HL-60/S4 treated with retinoic acid at 250 ng/mL for 4 days and 3 days (cell line): Measurements from ENCODE around the gene ARHGEF11.

Experiments used
- in situ Hi-C: fragments of 300-500 bp; cut with MboI; formaldehyde crosslinking; loops from 2 replicates; pipeline ENCODE4 v1.7.0; 2022; ENCODE audit warnings: low sequenced_read_pairs

ARHGEF11 gene

DNA sequence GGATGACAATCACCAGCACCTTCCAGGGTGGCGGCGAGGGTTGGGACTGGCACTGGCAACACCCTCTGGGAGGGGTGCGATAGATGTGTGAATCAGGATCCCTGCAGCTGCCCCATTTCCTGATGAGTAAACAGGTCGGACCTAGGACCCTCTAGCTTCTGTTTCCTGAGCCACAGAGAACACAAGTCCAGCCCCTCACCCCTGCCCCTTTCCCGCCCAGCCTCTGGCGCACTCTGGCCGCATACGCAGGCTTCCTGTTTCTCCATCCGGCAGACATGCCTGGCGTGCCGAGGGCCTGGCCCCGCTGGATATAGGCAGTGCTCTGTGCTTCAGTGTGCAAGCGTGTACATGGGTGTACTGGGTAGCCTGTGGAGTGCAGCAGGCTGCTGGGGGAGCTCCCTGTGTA, 147.4 kb downstream of the ARHGEF11 start:
- in situ Hi-C loops, result loop anchor here (25.0 kb wide), 1 partner anchor 186 kb away; the partner anchor contains the start of gene CRABP2

DNA sequence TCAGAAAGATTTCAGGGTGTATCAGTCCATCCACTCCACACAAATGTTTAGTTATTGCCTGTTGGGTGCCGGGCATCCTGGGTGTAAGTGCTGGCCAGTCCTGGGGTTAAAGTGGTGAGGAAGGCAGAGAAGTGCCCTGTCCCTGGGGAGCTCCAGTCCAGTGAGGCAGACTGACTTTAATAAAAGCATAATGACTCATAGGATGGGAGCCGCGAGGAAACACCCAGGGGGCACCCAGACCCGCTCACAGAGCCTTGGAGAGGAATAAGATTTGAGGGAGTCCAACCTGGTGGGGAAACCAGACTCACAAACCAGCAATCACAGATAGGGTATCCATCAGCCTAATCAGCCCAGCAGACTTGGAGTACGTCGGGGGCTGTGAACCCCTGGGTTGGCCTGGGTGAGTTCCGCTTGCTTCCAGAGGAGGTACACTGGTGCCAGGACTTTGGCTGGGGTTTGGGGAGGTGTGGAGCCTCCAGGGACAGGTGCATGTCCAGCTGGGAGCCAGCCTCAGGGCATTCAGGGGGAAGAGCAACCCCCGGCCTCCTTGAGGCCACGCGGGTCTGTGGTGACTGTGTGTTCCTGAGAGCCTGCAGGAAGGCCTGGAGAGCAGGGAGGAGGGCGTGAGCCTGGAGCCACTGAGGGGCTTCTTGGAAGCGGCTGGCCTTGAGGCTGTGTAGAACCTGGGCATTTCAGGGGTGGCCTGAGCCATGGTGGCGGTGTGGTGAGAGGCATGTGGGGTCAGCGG, 148.3 kb downstream of the ARHGEF11 start:
- in situ Hi-C loops, result loop anchor here (25.0 kb wide), 1 partner anchor 185 kb away; the partner anchor contains the start of gene CRABP2

DNA sequence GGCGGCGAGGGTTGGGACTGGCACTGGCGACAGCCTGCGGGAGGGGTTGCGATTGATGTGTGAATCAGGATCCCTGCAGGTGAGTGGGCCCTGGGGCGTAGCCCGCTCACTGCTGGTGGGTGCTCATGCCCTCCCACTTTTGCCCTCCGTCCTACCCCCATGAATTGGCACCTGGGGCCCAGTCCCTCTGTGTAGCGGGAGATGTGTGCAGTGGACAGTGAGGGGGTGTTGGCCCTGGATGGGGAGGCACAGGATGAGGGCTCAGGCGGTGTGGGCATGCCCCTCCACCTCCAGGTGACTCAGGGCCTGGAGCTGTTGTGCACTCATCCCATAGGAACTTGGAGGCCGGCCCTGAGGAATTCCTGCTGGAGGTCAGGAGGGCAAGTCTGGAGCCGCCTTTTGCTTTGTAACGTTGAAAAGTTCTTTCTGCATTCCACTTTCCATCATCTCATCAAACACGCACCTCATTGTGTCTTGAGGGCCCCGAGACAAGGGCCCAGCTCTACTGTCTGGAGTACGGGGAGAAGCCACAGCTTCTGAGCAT, 149.0 kb downstream of the ARHGEF11 start:
- in situ Hi-C loops, result loop anchor here (25.0 kb wide), 1 partner anchor 184 kb away; the partner anchor contains the start of gene CRABP2

DNA sequence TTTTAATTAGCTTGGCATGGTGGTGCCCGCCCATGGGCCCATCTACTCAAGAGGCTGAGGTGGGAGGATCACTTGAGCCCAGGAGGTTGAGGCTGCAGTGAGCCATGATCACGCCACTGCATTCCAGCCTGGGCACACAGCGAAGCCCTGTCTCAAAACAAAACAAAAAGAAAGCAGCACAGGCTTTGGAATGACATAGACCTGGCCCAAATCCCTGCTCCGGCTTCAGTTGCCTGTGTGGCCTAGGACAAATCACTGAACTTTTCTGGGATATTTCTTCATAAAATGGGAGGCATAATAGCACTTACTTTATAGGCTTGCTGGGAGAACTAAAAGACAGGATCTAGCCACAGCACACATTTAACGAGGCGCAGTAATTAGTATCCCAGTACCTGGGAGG, 149.6 kb downstream of the ARHGEF11 start:
- in situ Hi-C loops, result loop anchor here (25.0 kb wide), 1 partner anchor 184 kb away; the partner anchor contains the start of gene CRABP2

DNA sequence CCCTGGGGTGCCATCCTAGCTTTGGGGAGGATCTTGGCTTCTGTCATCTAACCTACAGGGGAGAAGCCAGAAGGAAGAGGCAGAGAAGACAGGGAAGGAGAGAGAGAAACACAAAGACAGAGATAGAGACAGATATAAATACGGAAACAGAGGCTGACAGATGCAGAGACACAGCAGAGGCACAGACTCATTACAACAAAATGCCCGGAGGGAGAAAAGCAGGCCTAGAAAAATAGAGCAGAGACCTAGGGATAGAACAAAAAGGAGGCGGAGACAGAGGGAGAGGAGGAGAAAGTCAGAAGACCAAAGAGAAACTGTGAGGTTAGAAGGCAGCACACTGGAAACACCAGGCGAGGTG, 150.1 kb downstream of the ARHGEF11 start:
- in situ Hi-C loops, result loop anchor here (25.0 kb wide), 1 partner anchor 183 kb away; the partner anchor contains the start of gene CRABP2

DNA sequence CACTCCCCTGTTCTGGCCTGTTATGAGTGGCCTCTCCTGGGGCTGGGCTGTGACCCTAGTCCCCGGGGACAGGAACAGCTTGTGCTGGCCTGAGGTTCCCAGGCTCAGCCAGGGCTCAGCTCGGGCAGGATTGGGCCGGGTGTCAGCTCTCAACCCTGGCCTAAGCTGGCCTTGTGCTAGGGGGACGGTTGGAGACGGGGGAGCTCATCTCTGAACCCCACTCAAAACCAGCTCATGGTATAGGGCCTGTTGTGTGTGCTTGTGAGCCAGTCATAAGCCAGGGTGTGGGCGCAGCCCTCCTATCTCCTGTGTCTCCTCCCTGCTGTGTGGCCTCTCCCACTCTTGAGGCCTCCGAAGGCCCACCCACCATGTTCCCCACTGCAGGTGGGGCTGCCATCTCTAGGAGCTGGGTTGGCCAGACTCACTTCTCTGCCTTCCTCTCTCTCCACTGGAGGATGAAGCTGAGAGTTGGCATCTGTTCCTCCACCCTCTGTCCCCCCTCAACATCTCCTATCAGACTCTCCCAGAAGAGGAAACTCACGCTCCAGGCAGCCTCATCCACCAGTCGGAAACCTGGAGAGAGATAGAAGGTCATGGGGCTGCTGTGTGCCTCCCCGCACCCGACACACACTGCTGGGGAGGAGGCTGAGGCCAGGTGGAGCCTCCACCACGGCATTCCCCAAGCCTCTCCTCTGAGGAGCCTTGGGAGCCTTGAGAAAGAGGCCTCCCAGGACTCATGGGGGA, 150.7 kb downstream of the ARHGEF11 start:
- in situ Hi-C loops, result loop anchor here (25.0 kb wide), 1 partner anchor 183 kb away; the partner anchor contains the start of gene CRABP2

DNA sequence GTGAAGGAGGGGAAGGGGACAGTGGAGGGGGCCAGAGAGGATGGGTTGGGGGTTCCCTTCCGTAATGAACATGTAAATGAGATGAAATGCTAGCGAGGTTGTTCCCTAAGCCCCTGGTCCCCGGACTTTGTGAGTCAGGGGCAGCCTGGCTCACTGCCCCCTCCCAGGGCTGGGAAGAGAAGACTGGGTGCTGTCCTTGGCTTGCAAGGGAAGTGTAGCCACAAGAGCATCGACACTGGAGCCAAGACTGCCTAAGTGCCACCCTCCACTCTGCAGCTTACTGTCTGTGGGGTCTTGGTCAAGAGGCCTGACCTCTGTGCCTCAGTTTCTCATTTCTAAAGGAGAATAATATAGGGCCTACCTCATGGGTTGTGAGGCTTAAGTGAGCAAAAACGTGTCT, 151.5 kb downstream of the ARHGEF11 start:
- in situ Hi-C loops, result loop anchor here (25.0 kb wide), 1 partner anchor 182 kb away; the partner anchor contains the start of gene CRABP2

DNA sequence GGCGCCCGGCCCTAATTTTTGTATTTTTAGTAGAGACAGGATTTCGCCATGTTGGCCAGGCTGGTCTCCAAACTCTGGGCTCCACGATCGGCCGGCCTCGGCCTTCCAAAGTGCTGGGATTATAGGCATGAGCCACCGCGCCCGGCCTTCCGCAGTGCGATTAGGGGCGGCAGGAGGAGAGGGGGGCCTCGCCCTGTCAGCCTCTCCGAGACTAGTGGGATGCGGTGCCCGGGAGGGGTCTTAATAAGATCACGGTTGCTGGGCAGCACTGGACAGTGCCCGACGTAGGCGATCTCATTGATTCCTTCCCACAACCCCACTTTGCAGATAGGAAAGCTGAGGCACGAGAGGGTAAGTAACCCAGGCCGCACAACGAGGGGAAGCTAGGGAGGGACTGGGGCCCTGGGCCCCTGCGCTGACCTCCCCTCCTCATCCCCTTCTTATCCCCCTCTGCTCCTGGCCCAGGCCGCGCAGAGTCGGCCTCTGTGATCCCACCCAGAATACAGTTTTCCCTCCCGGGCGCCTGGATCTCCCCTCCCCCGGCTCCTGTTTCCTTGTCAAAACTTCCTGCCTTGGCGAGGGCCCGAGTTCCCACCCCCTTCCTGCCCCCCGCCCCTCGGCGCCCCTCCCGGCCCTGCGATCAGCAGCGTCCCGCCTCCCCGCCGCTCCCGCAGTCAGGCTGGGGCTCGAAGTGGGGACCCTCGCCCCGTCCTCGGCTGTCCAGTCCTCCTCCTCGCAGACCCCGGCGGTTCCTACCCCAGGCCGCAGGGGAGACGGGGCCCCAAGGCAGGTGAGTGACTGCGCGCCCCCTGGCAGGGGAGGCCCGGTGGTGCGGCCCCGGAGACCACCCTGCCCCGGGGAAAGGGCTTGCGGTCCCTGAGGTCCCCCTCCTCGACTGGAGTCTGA, 152.2 kb downstream of the ARHGEF11 start, which contains the start of gene PEAR1:
Gene PEAR1, plus strand, starts transcription at position 671 of the 906 bp plus-strand sequence. CDS start 10,209 bp downstream, outside the sequence.
- in situ Hi-C loops, result loop anchor here (25.0 kb wide), 1 partner anchor 181 kb away; the partner anchor contains the start of gene CRABP2

DNA sequence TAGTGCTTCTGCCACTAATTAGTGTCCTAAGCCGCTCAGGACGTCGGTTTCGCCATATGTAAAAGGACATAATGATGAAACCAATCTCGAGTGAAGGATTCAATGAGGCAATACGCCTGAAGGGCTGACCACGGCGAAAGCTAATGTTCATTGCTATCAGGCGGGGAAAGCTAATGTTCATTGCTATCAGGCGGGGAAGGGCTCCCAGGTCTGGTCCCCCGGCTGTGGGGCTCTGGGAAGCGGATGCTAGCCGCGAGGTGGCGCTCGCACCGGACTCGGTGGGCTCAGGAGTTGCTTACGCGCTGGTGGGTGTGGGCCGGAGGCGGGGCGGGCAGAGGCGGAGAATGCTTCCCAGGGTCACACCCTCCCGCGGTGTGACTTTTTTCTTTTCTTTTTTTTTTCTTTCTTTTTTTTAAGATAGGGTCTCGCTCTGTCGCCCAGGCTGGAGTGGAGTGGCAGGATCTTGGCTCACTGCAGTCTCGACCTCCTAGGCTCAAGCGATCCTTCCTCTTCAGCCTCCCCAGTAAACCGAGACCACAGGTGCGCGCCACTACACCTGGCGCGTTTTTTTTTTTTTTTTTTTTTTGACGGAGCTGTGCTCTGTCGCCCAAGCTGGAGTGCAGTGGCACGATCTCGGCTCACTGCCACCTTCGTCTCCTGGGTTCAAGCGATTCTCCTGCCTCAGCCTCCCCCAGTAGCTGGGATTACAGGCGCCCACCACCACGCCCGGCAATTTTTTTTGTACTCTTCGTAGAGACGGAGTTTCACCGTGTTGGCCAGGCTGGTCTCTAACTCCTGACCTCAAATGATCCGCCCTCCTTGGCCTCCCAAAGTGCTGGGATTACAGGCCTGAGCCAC, 153.1 kb downstream of the ARHGEF11 start:
- in situ Hi-C loops, result loop anchor here (25.0 kb wide), 1 partner anchor 180 kb away; the partner anchor contains the start of gene CRABP2

DNA sequence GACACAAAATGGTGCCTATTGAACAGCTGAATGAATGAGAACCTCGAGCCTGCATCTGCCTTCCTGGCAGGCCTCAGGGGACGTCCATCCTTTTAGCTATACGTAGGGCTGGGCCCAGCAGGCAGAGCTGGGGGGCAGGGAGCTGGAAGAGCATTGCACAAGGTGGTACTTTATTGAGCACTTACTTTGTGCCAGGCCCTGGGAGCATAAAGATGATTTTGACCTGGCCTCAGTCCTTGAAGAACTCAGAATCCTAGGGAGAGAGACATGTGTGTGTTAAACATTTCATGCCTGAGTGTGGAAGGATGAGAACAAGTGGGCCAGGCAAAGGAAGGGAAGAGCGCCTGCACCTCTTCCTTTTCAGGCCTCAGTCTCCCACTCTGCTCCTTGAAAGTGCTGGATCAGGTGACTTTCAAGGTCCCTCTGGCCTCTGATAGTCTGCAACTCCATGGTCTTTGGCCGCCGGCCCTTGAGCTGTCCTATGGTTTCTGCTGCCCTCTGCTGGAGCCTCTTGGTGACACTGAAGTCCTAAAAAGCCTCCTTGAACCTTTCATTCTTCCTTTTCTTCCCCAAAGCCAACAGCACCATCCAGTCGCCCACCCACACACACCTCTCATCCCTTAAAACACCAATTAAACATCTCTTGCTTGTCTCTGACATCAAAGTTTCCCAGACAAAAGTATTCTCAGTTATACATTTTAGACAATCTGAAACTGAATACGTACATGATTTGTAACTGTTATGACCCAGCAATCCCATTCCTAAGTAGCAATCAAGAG, 155.6 kb downstream of the ARHGEF11 start:
- in situ Hi-C loops, result loop anchor here (25.0 kb wide), 1 partner anchor 178 kb away; the partner anchor contains the start of gene CRABP2

DNA sequence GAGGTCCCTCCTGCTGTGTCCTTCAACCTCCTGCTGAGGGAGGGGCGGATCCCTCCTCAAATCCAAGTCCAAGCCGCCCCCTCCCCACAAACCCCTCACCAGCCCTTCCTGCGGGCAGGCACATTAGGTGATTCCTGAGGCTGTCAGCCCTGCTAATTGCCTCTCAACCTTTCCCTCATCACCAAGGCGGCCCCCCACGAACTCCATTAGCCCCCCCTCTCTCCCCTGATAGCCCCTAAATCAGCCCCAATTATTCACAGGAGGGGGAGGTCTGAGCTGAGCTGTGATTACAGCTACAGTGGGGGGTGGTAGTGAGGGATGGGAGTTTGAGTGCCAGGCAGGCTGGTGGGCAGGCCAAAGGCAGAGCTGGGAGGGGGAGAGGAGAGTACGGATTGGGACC, 157.8 kb downstream of the ARHGEF11 start:
- in situ Hi-C loops, result loop anchor here (25.0 kb wide), 1 partner anchor 175 kb away; the partner anchor contains the start of gene CRABP2

DNA sequence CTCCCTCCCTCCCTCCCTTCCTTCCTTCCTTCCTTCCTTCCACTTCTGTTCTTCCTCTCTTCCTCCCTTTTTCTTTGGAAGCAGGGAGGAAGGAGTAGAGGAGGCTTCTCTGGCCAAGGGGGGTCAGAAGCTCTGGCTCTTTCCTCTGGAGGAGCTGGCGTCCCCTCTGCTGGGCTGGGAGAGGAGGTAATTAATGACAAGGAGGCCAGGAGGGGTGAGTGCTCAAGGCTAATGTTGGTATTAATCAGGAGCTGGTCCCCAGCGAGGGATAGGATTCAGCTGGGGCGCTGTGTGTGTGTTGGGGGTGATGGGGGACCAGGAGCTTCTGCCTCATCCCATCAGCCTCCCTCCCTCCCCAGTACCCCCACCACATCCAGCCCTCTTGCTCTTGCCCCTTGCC, 158.2 kb downstream of the ARHGEF11 start:
- in situ Hi-C loops, result loop anchor here (25.0 kb wide), 1 partner anchor 175 kb away; the partner anchor contains the start of gene CRABP2

DNA sequence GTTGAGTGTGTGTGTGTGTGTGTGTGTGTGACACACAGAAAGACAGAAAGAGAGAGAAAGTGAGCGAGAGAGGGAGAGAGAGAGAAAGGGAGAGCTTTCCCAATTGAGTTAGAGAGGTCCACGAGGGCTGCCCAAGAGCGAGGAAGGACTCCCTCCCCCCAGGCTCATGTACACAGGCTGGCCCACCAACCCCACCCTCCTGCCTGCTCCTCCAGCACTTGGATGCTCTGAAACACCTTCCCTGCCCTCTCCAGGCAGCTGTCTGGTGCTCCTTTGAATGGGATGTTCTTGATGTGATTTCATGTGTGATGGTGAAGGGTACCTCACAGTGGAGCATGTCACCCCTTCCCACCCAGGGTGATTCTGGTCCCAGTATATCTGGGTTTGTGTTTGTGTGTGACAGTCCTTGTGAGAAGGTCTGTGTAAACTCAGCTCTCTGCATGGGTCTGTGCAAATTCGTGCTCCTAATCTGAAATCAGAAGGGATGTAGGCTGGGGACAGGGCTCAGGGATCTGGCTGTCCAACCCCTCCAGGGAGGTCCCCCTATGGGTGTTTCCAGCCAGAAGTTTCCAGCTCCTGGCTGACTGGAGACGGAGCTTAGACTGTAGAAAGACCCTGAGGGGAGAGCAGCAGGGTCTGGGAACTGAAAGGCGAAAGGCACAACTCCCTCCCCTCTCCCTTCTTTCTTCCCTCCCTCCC, 158.8 kb downstream of the ARHGEF11 start:
- in situ Hi-C loops, result loop anchor here (25.0 kb wide), 1 partner anchor 174 kb away; the partner anchor contains the start of gene CRABP2

DNA sequence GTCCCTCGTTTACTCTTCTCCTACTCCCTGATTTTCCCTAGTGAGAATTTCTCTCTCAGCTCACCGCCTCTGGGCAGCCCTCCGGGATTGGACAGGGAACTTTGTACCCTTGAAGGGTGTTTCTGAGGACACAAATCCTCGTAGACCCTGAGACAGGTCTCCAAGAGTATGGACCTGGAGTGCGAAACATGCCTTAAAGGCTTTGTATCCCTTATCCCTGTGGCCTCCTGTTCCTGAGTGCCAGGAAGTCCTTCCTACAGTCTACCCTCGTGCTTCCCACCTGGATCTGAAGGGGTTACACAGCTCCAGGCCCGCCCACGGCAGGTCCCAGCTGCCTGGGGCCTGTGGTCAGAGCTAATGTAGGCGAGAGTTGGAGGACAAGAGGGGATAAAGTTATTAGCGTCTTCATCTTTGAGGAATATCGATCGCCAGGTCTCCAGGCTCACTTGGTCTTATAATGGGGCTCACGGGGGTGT, 159.6 kb downstream of the ARHGEF11 start:
- in situ Hi-C loops, result loop anchor here (25.0 kb wide), 1 partner anchor 174 kb away; the partner anchor contains the start of gene CRABP2

DNA sequence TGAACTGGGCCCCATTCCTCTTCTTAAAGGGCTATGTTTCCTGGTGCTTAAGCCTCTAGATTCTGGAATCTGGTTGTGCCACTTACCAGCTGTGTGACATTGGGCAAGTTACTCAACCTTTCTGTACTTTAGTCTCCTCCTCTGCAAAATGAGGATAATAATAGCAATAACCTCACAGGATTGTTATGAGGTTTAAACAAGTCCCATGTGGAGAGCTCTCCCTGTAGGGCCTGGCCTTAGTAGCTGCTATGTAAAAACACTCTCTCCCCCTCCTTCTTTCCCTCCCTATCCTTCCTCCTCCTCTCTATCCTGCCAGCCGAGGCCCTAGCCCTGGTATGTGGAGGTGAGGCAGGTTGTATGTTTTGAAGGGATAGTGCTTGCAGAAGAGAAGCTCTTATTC, 160.2 kb downstream of the ARHGEF11 start:
- in situ Hi-C loops, result loop anchor here (25.0 kb wide), 1 partner anchor 173 kb away; the partner anchor contains the start of gene CRABP2
